GM18870 (cell line): Measurements from ENCODE around the gene RAB36.
"Not testable (repeated sequence)": the region's sequence is repeated elsewhere in the genome, so short reads cannot be mapped to it uniquely, and the experiment has no call there.

Experiments
- ATAC-seq: cut with Tn5 transposase; IDR thresholded peaks from one replicate; pipeline ENCODE4 v1.9.1; 2021; ENCODE audit warnings: moderate library complexity; ENCODE audit not compliant: unreplicated experiment

RAB36 gene

DNA sequence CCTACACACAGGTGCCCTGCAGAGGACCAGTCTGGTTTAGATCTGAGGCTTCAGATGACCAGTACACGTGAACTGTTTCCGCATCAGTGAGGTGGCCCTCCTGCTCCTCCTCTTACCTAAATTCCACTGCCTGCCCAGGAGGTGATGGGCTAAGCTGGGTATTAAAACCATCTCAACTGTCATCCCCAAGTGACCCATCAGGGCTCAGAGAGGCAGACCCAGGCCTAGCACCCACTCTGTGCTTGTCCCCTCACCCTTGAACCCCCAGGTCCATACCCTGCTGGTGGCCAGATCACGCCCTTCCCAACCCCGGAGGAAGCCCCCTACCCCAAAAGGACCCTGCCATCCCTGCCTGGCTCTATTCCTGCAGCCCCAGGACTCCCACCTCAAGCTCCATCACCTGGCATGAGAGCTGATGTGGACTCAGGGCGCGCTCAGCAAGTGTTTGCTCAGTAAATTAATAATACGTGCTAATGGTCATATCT lies 24.8 kb upstream of the RAB36 start:
- no peak for ATAC-seq

DNA sequence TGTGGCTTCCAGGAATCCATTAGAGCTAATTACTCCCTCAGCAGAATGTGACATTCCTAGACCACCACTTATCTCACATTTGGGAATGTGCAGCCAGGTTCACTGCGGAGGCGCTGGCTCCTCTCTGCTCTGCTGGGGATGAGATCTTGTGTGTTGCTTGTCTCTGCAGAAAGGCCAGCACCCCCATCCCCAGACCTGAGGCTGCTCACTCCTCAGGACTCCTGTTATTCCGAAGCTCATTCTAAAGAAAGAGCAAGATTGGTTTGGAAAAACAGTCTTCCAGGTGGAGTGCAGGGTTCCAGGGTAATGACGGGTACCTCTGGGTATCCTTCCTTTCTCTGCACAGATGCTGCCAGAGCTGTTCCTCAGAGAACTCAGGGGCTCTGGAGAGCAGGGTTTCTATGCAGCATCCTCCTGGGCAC lies 24.3 kb upstream of the RAB36 start:
- ATAC-seq, result no peak

DNA sequence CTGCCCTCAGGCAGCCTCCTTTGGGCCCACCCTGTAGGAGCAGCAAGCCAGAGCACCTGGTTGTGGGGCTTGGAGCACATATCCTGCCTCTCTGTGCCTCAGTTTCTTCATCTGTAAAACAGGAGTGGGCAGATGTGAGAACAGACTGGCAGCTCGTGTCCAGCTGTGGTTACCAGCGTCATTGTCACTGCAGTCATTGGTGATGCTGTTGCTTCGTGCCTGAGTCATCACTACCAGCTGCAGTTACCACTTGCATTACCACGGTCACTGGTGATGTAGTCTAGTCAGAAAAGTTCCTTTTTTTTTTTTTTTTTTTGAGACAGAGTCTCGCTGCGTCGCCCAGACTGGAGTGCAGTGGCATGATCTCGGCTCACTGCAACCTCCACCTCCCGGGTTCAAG lies 23.9 kb upstream of the RAB36 start:
- no peak for ATAC-seq

DNA sequence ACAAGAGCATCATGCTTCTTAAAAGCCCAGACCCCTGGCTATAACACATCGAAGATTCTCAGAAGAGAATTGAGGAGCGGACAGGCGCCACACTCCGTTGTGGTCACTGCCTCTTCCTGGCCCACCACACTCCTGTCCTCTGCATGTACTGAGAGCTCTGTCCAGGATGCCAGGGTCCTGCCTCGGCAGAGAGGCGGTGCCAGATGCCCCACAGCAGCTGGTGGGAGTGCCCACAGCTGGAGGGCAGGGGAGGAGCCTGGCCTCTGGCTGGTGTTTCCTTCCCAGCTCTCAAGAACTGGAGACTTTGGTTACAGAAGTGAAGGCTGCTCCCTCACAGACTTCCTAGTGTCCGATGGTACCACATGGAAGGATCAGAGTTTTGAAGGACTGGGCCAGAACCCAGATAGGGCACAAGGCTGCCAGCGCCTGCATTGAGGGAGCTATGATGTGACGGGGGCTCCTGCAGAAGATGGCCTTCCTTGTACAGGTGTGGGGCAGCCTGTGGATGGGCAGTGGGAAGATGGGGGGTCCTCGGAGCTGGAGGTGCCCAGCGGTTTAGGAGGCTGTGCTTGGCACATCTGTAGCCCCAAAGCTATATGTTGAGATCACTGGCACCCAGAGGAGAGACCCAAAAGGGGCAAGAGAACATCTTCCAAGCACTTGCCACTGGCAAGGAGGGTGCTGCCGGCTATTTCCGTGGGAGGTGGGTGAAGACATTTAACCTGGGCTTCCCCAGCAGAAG lies 22.9 kb upstream of the RAB36 start:
- ATAC-seq, result no peak

DNA sequence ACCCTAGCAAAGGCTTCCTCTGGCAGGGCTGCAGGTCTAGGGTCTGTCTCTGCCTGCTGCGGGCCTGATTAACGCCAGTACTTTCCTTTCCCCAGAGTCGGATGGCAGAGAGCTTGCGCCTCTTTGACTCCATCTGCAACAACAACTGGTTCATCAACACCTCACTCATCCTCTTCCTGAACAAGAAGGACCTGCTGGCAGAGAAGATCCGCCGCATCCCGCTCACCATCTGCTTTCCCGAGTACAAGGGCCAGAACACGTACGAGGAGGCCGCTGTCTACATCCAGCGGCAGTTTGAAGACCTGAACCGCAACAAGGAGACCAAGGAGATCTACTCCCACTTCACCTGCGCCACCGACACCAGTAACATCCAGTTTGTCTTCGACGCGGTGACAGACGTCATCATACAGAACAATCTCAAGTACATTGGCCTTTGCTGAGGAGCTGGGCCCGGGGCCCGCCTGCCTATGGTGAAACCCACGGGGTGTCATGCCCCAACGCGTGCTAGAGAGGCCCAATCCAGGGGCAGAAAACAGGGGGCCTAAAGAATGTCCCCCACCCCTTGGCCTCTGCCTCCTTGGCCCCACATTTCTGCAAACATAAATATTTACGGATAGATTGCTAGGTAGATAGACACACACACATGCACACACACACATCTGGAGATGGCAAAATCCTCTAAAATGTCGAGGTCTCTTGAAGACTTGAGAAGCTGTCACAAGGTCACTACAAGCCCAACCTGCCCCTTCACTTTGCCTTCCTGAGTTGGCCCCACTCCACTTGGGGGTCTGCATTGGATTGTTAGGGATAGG lies 22.1 kb upstream of the RAB36 start:
- ATAC-seq, result no peak

DNA sequence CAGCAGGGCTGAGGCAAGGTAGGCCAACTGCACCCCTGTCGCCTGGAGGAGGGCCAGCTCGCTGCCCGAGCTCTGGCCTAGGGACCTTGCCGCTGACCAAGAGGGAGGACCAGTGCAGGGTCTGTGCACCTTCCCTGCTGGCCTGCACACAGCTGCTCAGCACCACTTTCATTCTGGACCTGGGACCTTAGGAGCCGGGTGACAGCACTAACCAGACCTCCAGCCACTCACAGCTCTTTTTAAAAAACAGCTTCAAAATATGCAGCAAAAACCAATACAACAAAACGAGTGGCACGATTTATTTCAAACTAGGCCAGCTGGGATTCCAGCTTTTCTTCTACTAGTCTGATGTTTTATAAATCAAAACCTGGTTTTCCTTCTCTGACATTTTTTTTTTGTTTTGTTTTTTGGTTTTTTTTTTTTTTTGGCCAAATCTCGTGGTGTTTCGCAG lies 21.4 kb upstream of the RAB36 start:
- no peak for ATAC-seq

DNA sequence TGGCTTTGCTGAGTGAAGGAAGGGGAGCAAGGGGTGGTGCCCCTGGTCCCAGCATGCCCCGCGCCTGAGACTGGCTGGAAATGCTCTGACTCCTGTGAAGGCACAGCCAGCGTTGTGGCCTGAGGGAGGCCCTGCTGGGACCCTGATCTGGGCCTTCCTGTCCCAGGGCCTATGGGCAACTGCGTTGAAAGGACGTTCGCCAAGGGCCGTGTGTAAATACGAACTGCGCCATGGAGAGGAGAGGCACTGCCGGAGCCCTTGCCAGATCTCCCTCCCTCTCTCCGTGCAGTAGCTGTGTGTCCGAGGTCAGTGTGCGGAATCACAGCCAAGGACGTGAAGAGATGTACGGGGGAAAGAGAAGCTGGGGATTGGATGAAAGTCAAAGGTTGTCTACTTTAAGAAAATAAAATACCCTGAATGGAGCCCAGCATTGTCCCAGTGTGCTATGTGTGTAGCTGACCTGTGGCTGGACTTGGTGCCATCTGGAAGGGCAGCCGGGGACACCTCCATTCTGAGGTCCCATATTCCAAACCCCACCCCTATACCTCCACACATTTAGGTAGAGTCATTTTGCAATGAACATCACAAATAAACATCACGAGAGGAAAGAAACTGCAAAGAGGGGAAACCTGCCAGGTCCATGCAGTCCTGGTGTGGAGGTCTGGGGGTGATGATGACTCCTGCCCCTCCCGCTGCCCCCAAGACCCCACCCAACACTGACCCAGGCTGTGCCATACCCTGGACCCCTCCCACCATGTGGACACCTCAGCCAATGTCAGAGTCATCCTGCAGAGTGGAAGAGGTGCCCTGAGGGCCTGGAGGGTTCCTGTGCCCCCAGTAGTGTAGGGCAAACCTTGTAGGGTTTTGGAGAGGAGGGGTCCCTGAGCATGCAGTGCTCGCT lies 20.4 kb upstream of the RAB36 start:
- no peak for ATAC-seq

DNA sequence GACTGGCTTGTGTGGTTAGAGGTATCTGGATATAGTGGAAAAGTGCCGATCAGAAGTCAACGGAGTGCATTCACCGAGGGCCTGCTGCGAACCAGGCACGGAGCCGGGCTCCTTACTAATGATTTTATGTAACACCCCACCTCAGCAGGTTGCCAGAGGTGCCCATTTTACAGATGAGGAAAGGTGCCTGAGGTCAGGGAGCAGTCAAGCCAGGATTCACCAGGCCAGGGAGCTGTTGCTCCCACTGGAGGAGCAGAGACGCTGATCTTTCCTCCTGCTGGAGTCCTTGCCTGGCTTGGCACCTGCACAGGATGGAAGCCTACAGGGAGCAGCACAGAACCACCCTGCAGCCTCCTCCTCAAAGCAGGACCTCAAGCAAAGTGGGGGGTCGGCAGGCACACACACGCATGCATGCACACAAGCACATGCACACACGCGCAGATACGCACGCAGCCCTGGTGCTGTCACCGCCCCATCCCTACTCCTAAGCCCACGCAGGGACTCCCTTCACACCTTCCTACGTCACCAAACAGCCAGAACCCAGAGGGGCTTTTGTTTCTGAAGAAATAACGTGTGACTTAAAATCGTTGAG lies 19.7 kb upstream of the RAB36 start:
- ATAC-seq, result no peak

DNA sequence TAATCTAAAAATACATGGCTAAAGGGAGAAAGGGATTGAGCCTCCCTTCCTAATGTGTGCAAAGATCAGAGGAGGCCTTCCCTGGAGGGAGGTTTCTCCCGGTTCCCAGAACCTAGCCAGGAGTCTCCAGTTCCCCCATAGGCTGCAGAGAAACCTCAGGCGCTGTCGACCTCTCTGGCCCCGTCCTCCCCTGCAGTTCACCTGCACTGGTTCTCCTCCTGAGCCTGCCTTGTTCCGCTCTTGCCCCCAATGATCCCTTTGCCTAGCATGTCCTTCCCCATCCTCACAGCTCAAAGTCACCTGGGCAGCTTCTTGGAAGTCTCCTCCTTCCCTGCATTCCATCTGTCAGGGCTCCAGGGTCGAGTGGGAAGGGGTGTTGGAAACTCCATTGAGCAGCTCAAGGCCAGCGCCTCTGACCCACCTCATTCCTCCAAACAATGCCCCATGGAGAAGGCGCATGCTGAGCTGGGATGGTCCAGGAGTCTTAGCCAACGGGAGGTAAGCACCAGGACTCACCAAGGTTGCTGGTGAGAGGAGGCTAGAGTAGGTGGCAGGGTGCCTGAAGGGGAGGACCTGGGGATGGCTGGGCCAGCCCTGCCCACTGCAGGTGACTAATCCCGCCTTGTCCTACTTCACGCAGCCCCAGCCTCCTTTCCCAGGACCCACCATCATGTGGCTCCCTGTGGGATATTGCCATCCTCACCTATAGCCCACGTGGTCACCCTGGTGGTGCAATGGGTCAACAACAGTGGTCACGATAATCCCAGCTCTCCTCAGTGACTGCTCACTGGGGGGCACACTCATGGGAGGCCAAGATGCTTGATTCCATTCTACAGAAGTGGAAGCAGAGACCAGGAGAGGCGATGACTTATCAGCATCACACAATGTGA lies 18.9 kb upstream of the RAB36 start:
- ATAC-seq, result no peak

DNA sequence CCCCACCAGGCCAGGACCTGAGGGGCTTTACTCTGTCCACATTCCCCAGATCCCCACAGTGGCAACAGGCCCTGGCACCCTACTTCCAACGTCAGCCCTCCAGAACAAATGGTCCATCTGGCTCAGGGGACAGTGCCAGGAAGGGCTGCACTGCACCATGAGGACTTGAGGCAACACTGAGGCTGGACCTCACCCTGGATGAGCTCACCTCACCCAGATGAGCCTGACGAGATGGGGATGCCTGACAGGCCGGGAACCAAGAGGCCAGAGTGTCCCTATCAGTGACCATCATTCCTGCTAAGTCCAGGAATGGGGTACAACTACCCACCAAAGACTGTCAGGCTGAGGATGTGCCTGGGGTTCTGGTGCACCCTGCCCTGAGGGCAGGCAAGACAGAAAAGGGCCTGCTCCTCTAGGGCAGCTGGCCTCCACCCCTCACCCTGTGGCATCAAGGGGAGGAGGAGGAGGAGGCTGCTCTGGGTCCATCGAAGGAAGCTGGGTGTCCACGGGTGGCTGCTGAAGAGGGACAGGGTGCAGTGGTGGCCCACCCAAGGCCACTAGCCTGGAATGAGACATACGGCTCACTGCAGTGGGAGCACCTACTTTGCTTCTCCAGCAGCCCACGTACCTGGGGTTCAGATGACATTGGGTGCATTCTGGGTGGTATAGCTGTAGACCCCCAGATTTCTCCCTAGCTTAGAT lies 18.1 kb upstream of the RAB36 start:
- no peak for ATAC-seq

DNA sequence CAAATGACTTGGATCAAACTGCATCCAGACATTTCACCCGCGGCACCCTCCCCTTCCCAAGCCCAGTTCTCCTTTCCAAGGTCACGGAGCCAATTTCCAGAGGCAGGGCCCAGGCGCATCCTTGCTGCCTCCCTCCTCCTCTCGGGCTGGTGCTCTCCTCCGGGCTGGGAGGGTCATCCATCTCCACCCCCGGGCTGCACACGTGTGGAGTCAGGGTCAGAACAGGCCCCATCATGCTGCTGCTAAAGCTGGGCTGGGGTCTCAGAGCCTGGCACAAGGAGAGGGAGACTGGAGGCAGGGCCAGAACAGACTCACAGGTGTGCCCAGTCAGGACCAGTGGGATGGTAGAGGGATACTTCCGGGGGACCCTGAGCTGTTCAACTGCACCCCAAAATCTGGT lies 17.5 kb upstream of the RAB36 start:
- ATAC-seq, result no peak

DNA sequence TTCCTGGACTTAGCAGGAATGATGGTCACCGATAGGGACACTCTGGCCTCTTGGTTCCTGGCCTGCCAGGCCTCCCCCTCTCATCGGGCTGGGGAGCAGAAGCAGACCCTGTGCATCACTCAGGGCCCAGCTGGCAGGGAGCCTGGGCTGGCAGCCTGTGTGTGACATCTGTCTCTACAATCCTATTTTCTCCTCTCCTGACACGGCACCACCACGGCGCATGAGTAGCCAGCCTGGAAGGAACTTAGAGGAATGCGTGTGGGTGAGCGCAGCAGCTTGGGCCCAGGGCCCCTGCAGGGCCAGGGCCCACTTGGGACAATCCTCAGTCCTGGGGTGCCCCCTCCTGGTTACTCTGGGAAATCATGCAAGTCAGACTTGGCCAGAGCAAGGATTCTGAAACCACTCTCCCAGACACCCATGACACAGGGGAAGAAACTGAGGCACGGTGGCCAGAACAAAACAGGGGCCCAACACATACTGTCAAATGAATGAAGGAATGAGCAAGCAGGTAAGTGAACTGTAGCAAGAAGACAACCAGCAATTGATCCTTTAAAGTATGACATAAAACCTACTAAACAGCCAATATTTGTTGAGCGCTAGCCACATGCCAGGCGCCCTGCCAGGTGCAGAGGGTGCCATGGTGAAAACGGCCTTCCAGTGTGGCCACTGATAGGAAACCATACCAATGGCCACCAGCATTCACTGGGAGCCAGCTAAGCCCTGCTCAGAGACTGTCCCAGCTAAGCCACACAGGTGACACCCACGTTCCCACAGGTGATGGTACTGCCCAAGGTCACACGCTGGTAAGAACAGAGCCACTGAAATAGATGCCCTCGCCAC lies 16.8 kb upstream of the RAB36 start:
- ATAC-seq, result no peak

DNA sequence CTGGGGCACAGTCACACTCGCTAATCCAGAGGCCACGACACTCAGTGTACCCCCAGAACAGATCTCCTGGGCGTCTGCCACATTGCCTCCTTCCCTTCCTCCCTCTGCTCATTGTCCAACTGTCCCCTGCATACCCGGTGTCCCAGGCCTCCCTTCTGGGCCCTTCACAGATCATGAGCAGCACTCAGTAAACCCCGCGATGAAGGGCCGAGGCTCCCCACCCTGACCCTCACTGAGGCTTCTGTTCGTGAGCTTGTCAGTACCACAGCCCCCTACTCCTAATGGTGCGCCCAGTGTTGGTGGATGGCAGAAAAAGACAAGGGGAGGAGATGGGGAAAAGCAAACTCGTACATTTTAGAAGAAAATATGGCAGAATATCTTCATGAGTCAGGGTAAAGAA lies 16.1 kb upstream of the RAB36 start:
- ATAC-seq, result no peak

DNA sequence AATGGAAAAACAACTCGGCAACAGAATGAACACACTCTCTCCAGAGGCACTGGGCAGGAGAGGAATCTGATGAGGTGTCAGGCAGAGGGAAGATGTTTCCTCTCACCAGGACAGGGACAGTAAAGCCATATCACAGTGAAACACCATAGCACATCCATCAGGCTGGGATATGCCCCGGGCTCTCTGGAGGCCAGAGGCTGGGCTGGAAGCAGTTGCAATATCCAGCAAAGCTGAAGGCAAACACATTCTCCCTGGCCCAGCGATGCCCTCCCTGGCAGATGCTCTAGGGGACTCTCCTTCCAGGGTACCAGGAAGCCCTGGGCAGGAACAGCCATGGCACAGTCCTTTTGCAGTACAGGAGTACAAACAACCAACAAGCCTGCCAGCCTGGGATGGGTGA lies 14.6 kb upstream of the RAB36 start:
- ATAC-seq, result no peak

DNA sequence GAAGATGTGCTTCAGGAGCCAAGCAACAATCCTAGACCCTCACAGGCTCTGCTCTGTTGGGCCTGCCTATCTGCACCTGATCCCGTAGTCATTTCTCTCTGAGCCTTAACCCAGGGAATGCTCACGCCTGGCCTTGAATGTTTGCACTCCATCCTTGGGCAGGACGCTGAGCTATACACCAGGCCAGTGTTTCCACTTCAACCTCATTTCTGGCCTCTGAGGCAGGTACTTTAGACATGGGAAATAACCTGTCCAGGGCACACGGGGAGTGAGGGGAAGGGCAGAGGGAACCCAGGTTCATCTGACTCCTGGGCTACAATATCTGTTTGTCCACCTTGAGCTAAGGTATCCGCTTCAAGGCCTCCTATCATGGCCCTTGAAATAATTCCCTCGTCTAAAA lies 13.3 kb upstream of the RAB36 start:
- ATAC-seq, result no peak

DNA sequence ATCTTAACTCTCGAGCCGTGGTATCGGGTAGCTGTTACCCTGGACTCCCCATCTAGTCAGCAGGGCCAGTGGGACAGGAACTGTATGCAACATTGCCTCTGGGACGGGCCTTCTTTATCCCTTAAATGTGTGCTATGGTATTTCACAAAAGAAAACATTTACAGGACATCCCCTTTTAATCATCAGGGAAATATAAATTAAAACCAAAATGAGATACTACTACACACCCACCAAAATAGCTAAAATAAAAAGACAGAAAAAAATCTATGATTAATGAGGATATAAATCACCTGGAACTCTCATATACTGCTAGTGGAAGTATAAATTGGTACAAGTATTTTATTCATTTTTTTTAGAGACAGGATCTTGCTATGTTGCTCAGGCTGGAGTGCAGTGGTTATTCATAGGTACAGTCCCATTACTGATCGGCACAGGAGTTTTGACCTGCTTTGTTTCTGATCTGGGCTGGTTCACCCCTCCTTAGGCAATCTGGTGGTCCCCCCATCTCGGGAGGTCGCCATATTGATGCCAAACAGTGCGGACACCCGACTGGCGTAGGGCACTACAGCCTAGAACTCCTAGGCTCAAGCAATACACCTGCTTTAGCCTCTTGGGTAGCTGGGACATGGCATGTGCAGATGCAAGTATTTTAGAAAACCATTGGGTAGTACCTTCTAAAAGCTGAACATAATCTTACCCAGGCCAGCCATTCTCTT lies 12.7 kb upstream of the RAB36 start:
- no peak for ATAC-seq

DNA sequence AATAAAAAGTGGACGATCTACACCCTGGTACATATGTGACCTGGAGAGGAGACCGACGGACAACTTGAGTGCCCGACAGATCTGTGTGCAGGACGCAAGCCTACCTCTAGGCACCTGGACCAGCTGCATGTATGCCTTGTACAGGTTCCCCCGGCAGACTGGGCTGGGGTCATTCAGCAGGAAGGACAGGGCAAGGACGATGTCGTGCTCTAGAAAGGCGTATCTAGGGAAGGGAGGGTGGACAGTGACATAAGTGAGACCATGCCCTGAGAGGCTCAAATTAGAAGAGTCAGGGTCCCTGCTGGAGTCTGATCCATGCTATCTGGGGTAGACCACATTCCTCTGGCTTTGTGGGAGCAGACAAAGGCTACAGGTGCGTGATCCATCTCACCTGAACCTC lies 11.4 kb upstream of the RAB36 start:
- ATAC-seq, result no peak

DNA sequence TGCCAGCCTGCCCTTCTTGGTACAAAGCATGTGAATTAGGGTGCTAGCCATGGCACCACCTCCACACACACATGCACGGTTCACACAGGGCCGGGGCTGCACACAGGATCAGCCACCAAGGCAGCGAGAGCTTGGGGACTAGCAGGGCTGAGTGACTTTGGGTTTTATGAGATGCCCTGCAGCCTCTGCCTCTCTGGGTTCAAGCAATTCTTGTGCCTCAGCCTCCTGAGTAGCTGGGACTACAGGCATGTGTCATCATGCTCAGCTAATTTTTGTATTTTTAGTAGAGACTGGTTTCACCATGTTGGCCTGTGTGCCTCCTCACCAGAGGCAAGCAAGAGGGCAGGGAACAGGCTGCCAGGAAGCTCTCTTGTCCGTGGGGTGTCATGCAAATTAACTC lies 8.3 kb upstream of the RAB36 start:
- ATAC-seq, result not testable (repeated sequence)
